Placental epithelial cell (primary cell): ENCODE measurements around the gene KCNS3. TPM values are rescaled to one million over a fixed set of nuclear protein-coding genes. Genes with fewer than 3 reads are reported as not detected.

Experiments
- total RNA-seq: library from RNA; depleted of rRNA; stranded (reverse); fragments of >200 nt; gene quantifications from 2 replicates; pipeline ENCODE4 v1.2.3, GENCODE V29; 2012

Gene KCNS3
- under 0.01 and 0.11 TPM in 2 replicates for total RNA-seq

GRCh38 chr2:17878281-17879136 is at the start of gene KCNS3:
KCNS3 (plus strand) TSS chr2:17878667; CDS start chr2:17931009, 52,342 bp downstream.

Other genes starting within 250 kb of the KCNS3 start
- 11.8 and 15.3 TPM in 2 replicates for gene SMC6, start 124.9 kb upstream of the KCNS3 start, total RNA-seq
- gene GEN1, start 124.5 kb upstream of the KCNS3 start, total RNA-seq = 11.8 and 15.2 TPM in 2 replicates
- gene MSGN1, start 62.2 kb upstream of the KCNS3 start, total RNA-seq = not detected in 2 replicates